Globus pallidus (tissue), 1 donor: ENCODE data around the gene ZNF507.
"Not testable (repeated sequence)": the region's sequence is repeated elsewhere in the genome, so short reads cannot be mapped to it uniquely, and the experiment has no call there.

Experiments
- DNase-seq: peaks from one replicate; pipeline ENCODE4 v3.0.0-alpha.2; 2015; ENCODE audit warnings: low spot score

Gene ZNF507

DNA sequence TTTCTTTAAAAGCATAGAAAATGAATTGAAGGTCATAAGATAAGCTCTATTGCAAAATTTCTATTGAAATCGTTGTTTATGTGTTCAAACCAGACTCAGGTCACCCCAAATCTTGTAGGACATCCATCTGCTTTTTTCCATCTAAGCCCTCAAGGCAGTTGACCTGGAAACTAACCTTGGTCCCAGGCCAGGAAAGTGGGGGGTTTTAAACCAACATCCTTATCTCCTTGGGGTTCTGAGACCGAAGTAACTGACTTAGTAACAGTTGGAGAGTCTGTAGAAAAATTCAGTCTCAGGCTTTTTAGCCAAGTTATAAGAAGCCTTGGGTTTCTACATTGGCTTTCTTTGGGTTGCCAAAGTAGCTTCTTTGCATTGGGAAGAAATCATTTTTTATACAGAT, 23.4 kb downstream of the ZNF507 start:
- DNase-seq, result no peak

DNA sequence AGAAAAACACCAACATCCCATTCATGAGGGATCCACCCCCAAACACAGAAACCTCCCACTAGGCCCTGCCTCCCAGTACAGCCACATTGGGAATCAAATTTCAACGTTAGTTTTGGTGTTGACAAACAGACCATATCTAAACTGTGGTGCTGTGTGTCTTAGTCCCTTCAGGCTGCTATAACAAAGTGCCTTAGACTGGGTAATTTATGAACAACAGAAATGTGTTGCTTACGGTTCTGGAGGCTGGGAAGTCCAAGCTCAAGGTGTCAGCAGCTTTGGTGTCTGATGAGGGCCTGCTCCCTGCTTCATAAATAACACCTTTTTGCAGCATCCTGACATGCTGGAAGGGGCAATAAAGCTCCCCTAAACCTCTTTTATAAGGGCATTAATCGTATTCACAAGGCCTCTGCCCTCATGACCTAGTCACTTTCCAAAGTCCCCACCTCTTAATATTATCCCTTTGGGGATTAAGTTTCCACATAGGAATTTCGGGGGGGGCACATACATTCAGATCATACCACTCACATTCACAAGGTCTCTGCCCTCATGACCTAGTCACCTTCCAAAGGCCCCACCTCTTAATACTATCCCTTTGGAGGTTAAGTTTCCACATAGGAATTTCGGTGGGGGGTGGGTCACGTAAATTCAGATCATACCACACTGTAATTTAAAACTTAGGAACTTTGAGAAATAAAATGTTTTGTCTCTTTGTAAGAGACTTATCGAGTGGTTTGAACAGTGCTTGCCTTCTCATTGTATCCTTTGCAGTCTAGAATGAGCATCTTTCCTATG, 27.5 kb downstream of the ZNF507 start:
- DNase-seq, result no peak

DNA sequence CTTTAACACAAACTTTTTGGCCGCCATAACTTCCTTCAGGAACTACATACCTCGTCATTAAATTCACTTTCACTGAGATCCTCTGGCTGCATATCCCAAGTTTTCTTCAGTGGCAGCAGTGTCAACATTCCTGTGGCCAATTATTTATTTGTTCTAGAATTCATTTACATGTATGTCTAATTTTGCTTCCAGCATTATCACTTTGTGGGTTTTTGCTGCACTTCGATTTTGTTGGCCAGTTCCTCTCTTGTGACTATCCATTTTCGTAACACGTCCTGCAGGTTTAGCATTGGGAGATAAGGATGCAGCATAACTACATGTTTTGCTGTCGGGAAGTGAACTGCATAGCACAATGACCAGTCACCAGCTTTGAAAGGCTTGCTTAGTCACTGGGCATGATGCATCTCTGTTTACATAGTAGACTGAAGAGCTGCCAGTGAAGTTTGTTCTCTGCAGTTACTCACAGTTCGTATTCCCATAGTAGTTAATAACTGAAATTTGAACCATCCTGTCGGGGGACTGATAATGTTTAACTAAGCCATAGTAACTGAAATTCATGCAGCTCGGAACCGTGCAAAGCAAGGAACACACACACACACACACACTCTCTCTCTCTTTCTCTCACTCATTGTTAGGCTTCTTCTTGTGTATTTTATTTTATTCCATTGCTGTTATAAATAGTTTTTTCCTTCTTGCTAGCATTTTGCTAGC, 28.3 kb downstream of the ZNF507 start:
- DNase-seq, result peak; percentile 63

DNA sequence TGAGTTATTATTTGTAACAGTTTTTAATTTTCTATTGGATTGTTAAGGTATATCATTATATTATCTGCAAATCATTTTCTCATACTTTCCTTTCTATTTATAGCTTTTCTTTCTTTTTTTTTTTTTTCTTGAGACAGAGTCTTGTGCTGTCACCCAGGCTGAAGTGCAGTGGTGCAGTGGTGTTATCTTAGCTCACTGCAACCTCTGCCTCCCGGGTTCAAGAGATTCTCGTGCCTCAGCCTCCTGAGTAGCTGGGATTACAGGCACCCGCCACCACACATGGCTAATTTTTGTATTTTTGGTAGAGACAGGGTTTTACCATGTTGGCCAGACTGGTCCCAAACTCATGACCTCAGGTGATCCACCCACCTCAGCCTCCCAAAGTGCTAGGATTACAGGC, 29.0 kb downstream of the ZNF507 start:
- DNase-seq, result not testable (repeated sequence)

DNA sequence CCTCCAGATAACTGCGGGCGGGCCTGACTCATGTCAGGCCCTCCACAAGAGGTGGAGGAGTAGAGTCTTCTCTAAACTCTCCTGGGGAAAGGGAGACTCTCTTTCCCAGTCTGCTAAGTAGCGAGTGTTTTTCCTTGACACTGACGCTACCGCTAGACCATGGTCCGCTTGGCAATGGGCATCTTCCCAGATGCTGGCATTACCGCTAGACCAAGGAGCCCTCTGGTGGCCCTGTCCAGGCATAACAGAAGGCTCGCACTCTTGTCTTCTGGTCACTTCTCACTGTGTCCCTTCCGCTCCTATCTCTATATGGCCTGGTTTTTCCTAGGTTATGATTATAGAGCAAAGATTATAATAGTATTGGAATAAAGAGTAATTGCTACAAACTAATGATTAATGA, 31.7 kb downstream of the ZNF507 start:
- DNase-seq, result peak; percentile 26

DNA sequence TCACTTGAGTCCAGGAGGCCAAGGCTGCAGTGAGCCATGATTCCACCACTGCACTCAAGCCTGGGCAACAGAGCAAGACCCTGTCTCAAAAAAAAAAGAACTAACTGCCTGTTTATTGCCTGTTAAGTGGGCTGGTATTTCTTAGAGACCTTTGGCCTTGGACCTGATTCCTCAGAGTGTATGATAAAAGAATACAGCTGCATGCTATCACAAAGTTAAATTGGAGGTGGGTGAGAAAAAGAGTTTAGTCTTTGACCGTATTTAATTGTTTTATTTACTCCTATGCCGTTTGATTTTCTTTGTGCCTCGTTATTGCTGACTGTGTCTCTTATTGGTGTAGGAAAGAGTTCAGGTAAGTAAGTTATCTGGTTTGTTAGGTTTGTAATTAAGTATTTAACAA, 34.9 kb downstream of the ZNF507 start:
- no peak for DNase-seq

DNA sequence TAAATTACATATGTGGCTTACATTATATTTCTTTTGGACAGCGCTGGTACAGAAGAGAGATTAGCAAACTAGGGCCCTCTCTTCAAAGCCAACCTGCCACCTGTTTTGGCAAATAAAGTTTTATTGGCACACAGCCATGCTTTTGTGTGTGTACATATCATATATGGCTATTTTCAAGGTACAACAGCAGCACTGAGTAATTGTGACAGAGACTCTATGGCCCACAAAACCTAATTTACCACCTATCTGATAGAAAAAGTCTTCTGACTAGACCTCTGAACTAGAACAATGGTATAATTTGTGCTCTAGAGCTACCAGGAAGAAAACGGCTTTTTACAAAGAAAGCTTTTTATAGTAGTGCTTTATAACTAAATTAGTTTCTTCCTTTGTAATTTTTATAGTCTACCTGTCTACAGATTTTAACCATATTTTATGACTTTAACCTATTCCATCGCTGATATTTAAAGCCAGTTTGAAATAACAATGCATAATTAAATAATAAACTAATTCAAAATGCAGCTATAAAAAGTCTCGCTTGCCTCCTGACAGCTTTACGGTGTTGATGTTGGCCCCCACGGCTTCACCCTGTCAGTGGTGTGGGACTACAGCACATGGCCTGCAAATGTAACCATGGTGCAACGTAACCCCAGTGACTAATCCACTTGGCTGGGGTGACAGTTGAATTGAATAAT, 42.4 kb downstream of the ZNF507 start:
- DNase-seq, result no peak

DNA sequence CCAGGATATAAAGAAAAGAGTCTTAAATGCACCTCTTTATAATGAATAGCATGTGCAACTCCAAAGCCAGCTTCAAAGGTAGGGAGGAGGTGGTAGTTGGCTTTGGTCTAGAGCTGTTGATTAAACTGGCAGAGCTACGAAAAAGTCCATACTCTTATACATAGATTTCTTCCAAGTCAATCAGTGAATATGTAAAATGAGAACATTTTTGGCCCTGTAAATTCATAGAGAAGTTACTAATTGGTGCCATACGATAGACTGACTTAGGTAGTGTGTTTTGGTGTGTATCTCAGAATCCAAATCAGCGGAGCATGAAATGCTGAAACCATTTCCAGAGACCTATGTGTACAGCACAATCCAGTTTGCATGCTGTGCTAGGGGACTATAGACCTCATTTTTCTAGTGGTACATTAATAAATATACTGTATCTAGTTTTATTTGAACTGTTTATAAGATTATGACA, 43.0 kb downstream of the ZNF507 start:
- no peak for DNase-seq

DNA sequence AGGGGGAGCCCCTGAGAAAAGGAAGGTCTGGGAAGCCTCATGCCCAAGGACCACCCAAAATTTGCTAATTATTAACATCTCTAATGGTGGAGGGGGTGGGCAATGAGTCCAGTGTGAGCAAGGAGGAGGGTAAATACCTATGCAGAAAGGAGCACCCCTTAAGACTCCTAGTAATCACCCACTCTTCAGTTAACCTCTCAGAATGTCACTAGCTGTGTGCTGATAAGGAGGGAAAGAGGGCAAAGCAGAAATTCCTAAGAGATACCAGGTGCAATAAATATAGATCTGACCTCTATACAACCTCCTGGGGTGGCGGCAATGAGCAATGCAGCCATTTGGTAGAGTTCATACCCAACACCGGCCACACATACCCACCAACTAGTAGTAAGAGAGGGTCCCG, 47.5 kb downstream of the ZNF507 start:
- no peak for DNase-seq

DNA sequence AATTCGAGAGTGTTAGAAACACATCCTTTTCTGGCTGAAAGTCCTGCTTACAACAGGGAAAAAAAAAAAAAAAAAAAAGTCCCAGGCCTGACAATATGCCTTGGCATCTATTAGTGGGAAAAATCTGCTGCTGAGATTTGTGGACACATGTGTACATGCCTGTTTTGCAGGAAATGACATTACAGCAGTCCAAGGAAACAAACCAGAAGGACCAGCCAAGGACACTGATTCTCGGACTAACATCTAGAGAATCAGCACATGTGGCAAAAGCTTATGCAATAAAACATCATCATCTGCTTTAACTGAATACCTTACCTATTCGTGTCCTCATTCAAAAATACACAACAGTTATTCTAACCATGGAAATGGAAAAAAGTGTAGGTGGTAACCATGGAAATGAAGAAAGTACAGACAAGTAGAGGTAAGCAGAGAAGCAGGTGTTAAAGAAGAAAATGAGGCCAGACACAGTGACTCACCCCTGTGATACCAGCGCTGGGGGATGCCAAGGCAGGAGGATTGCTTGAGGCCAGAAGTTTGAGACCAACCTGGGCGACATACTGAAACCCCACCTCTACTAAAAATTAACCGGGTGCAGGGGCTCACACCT, 50.7 kb downstream of the ZNF507 start:
- no peak for DNase-seq

DNA sequence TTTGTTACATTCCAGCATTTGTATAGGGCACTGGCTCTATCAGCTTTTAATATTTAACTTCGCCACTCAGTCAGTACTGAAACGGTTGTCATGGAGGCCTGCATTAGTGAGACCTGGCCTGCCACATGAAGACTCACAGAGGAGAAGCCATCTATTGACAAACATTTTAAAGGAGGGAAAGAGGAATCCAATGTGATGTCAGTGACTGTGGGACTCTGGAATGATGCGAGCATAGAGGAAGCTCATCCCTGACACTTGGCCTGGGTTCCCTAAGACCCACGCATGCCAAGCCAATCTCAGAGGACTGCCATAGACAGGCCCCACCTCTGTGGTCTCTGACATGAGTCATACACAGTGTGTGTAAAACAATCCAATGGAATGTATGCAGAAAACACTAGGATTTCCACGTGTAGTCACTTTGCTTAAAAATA, 52.3 kb downstream of the ZNF507 start:
- no peak for DNase-seq

DNA sequence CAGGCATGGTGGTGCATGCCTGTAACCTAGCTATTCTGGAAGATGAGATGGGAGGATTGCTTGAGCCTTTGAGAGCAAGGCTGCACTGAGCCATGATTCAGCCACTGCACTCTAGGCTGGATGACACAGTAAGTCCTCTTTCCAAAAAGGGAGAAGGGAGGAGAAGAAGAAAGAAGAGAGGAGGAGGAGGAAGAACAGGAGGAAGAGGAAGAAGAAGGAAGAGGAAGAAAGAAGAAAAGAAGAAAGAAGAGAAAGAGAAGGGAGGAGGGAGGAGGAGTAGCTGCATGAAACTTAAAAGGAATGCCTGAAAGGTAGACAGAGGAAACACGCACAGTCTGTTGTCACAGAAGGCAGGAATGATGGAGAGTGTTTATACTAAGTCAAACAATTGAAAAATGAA, 56.6 kb downstream of the ZNF507 start:
- no peak for DNase-seq

DNA sequence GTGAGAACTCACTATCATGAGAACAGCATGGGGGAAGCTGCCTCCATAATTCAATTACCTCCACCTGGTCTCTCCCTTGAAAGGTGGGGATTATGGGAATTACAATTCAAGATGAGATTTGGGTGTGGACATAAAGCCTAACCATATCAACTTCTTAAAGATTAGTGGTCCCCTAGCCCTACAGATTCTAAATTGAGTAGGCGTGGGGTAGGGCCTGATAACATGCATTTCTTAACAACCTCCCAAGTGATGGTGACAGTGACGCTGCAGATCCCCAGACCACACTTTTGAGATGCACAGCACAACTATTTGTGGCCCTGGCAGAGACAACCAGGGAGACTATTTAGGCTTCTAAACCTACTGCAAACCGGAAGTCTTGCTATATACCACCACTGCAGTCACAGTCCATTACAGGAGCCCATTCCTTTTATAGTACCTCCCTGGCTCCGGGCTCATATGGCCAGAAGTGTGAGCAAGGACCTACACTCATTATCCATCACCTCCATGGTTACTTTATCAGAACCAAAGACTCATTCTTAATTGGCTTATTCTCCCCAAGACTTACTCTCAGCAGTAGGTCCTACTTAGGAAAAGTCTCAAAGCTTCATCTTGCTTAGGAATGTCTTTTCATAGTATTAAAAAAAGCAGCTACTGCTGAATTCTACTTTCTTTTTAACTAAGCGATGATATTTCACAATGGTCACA, 58.0 kb downstream of the ZNF507 start:
- no peak for DNase-seq

DNA sequence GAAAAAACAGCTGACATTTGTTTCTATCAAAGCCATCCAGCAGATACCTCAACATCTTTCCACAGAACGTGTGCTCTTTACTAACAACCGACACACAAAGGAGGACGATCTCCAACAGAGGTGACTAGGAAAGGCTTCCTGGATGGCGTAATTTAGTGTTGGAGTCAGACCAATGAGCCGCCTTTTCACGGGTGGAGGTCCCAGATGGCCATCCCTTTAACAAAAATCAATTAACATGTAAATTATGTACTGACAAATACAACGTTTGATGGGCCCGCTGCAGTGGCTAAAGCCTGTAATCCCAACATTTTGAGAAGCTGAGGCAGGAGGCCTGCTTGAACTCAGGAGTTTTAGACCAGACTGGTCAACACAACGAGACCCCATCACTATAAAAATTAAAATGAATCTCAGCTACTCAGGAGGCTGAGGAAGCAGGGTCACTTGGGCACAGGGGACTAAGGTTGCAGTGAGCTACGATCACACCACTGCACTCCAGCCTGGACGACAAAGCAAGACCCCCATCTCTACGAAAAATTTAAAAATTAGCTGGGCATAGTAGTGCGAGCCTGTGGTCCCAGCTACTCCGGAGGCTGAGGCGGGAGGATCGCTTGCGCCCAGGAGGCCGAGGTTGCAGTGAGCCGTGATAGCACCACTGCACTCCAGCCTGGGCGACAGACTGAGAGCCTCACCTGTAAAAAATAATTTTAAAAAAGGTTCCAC, 59.0 kb downstream of the ZNF507 start:
- no peak for DNase-seq

DNA sequence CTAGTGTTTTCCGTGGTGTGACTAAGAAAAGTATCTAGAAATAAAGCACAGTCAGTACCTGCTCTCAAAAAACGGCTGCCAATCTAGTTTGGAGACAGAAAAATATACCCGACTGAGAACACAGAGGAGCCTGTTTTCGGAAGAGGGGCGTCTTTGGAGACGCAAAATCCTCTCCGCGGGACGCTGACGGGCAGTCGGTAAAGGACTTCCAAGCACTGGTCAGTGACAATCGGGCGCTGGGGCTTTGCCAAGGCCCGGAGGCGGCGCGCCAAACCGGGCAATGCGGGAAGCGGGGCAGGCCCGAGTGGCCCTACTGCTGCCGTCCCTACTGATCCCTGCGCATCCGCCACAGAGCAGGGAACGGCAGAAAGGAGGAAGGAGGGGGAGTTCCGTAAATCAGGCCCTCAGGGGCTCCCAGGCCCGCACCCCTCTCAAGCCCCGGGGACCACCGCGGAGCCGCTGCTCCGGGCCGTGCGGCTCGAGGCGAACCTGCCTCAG, 59.6 kb downstream of the ZNF507 start:
- DNase-seq, result peak; percentile 53

DNA sequence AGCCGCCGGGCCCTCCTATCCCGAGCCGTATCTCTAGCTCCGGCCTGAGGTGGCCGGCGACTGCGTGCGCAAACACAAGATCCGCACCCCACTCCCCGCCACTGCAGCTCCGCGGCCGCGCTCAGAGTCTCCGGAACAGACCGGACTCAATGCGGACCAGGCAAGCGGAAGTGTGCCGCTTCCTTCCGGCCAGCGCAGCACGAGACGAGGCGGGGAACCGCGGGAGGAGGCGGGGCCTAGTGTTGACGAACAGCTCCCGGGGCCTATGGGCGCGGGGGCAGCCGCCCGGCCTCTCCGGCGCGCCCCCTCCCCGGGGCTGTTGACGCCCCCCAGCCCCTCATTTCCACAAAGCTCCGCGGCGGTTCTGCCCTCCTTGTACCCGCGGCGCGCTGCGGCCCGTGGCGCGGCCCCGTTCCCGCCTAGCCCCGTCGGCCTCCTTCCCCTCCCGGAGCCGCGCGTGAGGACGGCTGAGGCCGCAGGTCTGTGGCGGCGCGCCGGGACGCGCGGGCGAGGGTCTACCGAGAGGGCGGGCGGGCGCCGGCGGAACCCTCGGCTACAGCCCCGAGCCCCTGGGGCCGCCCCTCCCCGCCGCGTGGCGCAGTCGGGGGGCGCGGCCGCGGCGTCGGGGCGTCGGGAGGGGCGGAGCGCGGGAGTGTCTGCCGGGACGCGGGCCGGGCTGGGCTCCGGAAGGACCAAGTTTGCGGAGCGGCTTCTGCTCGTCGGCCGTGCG, 60.2 kb downstream of the ZNF507 start, which contains the start of gene DPY19L3:
DPY19L3 (plus strand) TSS at position 340 of the 730 bp plus-strand sequence. CDS start 2,484 bp downstream, outside the sequence.
- DNase-seq, result peak; percentile 92

DNA sequence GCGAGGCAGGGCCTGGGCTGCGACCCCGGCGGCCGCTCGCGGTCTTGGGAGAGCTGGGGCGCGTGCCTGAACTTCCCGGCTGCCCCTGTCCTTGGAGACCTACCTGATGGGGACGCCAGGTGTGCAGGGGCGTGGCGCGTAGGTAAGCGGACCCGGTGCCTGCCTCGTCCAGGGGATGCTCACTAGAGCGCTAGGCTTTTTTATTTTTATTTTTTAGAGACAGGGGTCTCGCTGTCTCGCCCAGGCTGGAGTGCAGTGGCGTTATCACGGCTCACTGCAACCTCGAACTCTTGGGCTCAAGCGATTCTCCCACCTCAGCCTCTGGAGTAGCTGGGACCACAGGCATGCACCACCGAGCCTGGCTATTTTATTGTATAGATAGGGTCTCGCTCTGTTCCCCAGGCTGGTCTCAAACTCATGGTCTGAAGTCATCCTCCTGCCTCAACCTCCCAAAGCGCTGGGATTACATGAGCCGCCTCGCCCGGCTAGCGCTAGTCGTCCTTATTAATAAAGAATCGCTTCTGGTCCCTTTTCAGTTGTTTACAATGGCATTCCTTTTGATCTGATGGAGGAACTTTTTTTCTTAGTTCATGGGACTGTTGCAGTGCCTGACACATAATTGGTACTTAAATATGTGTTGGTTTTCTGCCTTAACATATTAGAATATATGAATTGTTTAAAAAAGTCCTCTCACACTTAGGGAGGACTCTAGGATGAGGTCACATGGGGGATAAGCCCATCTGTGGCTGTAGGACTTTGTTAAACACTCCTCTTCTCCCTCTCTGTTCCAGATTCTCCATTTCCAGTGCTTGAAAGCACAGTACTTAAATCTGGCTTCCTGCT, 61.0 kb downstream of the ZNF507 start:
- peak; percentile 14 for DNase-seq

DNA sequence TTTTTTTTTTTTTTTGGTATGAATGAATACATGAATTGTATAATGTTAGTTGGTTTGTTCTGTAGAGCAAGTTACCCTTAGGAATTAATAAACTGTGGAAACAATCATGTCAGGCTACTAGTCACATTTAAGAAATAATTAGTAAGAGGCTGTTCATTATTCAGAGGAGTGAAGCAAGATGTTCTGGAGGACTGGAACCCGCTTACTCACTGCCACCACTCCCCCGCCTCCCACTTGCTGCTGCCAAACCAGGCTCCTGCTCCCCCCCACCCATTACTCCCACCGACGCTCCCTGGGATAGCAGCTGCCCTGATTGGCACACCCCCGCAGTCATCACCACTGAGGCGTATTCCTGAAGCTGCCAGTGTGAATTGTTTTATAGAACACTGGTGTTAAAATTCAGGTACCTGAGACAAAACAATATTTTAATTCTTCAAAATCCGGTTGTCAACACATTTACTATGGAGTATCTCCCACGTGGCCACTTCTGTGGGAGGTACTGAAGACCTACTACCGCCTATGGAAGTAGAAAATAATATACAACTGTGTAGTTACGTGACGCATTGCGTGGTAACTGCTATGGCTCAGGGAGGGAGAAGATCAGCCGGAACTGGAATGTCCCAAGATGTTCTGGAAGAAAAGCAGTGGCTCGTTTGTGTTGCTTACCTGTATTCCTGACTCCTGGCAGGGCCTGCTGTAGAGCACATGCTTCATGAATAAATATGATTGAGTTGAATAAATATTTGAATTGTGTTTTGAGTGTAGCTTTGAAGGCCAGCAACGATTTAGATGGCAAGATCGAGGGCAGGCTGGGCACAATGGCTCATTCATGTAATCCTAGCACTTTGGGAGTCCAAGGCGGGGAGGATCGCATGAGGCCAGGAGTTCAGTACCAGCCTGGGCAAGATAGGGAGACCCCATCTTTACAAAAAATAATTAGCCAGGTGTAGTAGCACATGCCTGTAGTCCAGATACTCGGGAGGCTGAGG, 61.9 kb downstream of the ZNF507 start:
- DNase-seq, result peak; percentile 42
